ENCODE data around the gene NTPCR. TPM values are rescaled to one million over a fixed set of nuclear protein-coding genes. Genes with fewer than 3 reads are reported as not detected.

NTPCR gene
- total RNA-seq, 2 donors from 2014 or later: 57.0 to 64.8 TPM

DNA sequence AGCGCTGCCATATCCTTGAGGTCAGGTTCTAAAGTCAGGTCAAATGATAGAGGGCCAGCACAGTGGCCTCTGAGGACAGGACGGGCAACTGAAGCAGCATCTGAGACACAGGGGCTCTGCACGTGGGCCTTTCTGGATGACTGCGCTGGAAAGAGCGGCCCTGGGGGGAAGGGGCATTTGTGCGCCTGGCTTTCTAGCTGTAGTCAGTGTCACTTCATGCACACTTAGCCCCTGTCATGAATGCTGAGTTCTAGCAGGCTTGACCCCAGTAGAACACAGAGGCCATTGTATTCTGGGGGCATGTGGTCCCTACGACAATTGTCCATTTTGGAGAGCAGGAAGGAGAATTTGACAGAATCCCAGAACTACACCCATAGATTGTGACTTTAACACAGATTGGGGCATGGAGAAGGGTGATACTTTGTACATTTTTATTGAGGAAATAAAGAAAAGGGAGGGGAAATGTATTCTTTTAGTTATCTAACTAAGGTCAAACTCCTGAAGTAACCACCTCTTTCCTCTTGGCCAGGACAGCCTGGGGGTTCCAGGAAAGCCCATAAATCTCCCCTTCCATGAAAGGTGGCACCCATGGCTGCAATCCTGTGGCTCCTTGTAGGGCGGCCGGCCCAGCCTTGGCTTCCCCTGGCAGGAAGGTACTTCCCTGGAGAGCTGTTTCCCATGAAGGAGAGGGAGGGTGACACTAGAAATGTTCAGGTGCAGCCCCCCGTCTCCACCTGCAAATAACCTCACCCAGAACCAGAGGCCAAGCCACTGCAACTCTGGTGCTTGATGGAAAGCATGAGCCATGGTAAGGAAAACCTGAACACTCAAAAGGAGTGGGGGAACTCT, 34.4 kb downstream of the NTPCR start:
- no peak for DNase-seq
- no peak overlapping the region for H3K27ac ChIP-seq
- H3K9me3 ChIP-seq: no peaks in the 10 kb centered on the region
- TF ChIP-seq, protein P1, sequence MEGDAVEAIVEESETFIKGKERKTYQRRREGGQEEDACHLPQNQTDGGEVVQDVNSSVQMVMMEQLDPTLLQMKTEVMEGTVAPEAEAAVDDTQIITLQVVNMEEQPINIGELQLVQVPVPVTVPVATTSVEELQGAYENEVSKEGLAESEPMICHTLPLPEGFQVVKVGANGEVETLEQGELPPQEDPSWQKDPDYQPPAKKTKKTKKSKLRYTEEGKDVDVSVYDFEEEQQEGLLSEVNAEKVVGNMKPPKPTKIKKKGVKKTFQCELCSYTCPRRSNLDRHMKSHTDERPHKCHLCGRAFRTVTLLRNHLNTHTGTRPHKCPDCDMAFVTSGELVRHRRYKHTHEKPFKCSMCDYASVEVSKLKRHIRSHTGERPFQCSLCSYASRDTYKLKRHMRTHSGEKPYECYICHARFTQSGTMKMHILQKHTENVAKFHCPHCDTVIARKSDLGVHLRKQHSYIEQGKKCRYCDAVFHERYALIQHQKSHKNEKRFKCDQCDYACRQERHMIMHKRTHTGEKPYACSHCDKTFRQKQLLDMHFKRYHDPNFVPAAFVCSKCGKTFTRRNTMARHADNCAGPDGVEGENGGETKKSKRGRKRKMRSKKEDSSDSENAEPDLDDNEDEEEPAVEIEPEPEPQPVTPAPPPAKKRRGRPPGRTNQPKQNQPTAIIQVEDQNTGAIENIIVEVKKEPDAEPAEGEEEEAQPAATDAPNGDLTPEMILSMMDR (IDR thresholded peaks at IDR 0.05): no peak
- intact Hi-C loops (cut with DNase I): no loop called here
- H3K4me3 ChIP-seq: no peak overlapping the region
- H3K9ac ChIP-seq (ENCODE audit: low read depth in 2 of 2, low read length in 2 of 2): no peak overlapping the region
- H3K27me3 ChIP-seq: no peaks in the 10 kb centered on the region
- no peaks in the 10 kb centered on the region for H3K36me3 ChIP-seq
- H3K4me1 ChIP-seq: no peaks in the 10 kb centered on the region

DNA sequence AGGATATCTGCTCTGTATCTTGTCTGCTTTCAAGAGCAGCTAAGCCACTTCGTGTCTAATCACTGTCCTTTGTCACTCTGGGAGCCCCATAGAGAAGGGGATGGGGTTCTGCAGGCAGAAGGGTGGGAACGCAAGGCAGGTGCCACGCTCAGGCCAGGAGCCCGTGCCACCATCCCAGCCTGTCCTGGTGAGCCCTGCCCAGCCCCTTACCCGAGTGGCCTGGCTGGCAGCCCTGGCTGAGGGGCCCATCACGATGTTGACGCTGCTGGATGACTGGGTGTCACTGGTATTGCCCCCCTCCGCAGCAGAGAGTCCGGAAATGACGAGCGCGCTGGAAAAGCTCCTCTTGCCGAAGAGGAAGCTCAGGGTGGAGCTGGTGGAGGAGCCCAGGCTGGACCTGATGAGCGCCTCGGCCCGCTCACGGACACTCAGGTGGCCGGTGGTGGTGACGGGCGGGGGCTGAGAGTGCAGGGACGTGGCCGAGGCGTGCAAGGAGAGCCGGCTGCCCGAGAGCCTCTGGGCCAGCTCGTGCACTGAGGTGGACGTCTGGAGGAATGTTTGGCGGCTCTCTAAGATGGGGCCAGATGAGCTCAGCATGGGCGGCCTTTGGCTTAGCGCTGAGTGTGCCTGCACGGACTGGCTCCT, 35.6 kb downstream of the NTPCR start:
- no peak for DNase-seq
- H3K4me1 ChIP-seq: no peaks in the 10 kb centered on the region
- intact Hi-C loops (cut with DNase I): no loop called here
- H3K36me3 ChIP-seq: no peaks in the 10 kb centered on the region
- H3K9me3 ChIP-seq: no peaks in the 10 kb centered on the region
- no peak overlapping the region for H3K27ac ChIP-seq
- no peak overlapping the region for H3K4me3 ChIP-seq
- no peaks in the 10 kb centered on the region for H3K27me3 ChIP-seq
- TF ChIP-seq, protein P1 (IDR thresholded peaks at IDR 0.05): no peak
- H3K9ac ChIP-seq (ENCODE audit: low read depth in 2 of 2, low read length in 2 of 2): no peak overlapping the region

DNA sequence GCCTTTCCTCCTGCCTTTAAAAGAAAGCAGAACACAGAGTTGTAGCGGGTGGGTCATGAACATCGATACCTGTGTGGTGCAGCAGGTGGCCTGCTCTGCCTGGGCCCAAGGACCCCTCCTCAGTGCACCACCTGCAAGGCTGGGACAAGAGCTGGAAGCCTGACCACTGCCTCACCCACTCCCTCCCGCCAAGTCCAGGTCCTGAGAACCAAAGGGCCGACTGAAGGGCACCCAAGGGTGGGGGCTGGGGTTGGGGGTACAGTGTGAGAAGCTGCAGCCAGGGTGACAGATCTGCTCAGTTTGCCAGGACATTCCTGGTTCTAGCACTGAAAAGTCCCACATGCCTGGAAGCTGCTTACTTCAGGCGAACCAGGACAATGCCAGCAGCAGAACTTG, 36.1 kb downstream of the NTPCR start:
- H3K4me1 ChIP-seq: no peaks in the 10 kb centered on the region
- no peak overlapping the region for H3K4me3 ChIP-seq
- no peaks in the 10 kb centered on the region for H3K9me3 ChIP-seq
- TF ChIP-seq, protein P1 (IDR thresholded peaks at IDR 0.05): no peak
- intact Hi-C loops (cut with DNase I): no loop called here
- H3K36me3 ChIP-seq: no peaks in the 10 kb centered on the region
- no peak overlapping the region for H3K27ac ChIP-seq
- DNase-seq: no peak
- no peak overlapping the region for H3K9ac ChIP-seq (ENCODE audit: low read depth in 2 of 2, low read length in 2 of 2)
- no peaks in the 10 kb centered on the region for H3K27me3 ChIP-seq

DNA sequence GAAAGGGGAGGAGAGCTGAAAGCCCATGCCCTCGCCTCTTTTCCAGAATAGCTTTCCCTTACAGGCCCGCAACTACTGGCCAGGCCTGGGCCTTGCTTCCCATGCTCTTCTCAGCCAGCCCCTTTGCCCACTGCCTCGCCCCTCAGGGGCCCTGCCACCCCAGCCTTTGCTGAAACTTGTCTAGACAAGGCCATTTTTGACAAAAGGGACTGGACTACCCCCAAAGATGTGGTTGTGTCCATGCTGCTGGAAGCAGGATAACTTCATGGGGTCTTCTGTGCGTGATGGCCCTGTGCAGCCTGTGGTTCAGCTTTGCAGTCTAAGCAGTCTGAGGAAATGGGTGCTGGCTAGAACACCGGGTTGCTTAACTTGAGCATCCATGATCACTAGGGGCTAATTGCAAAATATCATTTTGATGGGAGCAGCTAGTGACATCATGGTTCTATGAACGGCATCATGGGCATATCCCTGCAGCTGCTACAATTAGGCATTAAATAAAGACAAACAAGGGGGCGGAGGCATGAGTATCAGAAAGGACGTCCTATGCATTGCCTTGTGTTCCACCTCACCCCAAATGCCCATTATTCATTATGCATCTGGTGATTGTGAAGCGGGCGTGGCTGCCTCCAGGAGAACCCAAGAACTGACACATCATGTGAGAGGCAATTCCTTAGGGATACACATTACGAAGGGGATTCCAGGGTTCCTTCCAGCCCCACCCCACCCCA, 36.8 kb downstream of the NTPCR start:
- Histone ChIP-seq H3K9me3 (no peaks in the 10 kb centered on the region), H3K36me3 (no peaks in the 10 kb centered on the region), H3K4me3 (no peak overlapping the region), H3K4me1 (no peaks in the 10 kb centered on the region), H3K27ac (no peak overlapping the region), H3K9ac (ENCODE audit: low read depth in 2 of 2, low read length in 2 of 2) (no peak overlapping the region), H3K27me3 (no peaks in the 10 kb centered on the region)
- TF ChIP-seq, protein P1 (IDR thresholded peaks at IDR 0.05): no peak
- intact Hi-C loops (cut with DNase I): no loop called here
- no peak for DNase-seq

DNA sequence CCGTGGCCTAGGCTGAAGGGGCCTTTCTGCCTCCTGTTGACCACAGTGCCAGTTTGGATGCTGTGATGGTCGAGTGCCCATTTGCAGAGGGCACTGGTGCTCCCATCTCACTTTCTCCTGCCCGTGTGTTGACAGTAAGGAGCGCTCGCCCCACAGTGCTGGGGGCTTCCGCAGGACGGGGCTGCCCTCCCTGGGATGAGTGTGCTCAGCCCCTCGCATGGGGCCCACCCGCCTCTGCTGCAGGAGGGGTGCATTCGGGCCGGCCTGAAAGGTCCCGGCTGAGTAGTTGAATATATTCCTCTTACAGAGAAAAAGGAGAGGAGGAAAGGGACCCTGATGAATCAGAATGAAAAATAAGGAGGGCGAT, 37.3 kb downstream of the NTPCR start:
- H3K9ac ChIP-seq (ENCODE audit: low read depth in 2 of 2, low read length in 2 of 2): no peak overlapping the region
- H3K27me3 ChIP-seq: no peaks in the 10 kb centered on the region
- no peaks in the 10 kb centered on the region for H3K9me3 ChIP-seq
- H3K27ac ChIP-seq: no peak overlapping the region
- intact Hi-C loops (cut with DNase I): no loop called here
- H3K4me3 ChIP-seq: no peak overlapping the region
- H3K36me3 ChIP-seq: no peaks in the 10 kb centered on the region
- H3K4me1 ChIP-seq: no peaks in the 10 kb centered on the region
- no peak for DNase-seq
- TF ChIP-seq, protein P1 (IDR thresholded peaks at IDR 0.05): no peak
